ENCODE measurements around the gene TNFRSF8. TPM values are rescaled to one million over a fixed set of nuclear protein-coding genes. Genes with fewer than 3 reads are reported as not detected.
A peak's percentile ranks its signal among the peaks of the same experiment; 100 is the strongest.

Gene TNFRSF8
- total and polyA plus RNA-seq, 2 donors (not counting 1 experiment from before 2014, with no cell fraction given) = 0.36 to 0.57 TPM

DNA sequence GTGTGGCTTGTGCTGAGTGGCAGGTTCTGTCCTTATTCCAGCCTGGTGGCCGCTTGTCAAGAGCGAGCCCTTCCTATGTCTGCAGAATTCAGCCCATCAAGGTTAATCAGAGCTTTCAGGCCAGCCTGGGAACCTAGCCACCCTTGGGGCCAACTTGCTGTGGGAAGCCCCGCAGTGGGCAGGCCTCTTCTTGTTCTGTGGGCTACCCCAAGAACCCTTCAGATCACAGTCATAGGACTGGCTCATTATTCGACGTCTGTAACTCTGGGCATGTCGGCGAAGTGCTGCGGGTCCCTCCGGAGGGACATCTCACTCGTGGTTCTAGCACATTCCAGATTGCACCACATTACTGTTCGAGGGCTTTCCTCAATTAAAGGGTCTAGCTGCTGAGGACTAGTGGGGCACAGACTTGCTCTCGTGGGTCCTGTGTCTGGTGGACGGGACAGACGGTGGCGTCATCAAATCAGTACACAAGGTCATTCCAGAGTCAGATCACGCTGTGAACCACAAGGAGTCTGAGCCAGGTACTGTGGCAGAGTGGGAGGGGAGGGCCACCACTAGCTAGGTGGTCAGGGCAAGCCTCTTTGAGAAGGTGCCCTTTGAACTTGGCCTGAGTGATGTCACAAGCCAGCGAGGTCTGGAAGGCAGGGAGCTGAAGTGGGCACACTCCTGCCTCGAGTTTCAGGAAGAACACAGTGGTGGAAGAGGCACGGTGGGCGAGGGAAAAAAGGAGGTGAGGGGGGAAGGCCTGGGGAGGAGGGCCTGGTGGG is 83.4 kb downstream of the TNFRSF8 start:
- no peaks in the 10 kb centered on the region for H4K20me1 ChIP-seq (ENCODE audit: control insufficient read depth, insufficient read depth, low read length, poor library complexity, severe bottlenecking)
- H3K4me1 Mint-ChIP-seq = peaks cover 87% of the 10 kb centered on the region
- DNase-seq = no peak
- peak overlapping the region; percentile 14 for H3K4me2 ChIP-seq (replicated peaks; ENCODE audit: low read depth, low read length, poor library complexity, severe bottlenecking)
- no peaks in the 10 kb centered on the region for H3K36me3 ChIP-seq (replicated peaks in 1 of 2; ENCODE audit: control extremely low read depth in 1 of 2, control insufficient read depth in 1 of 2, extremely low read depth in 1 of 2, insufficient read depth in 2 of 2, low read length in 1 of 2)
- POLR2A ChIA-PET = interaction anchor here (0.9 to 2.8 kb wide), 4 partner anchors 9 to 15 kb away, joined by 3 to 8 read pairs (median 4); no protein-coding TSS in a partner anchor
- 91% methylated on average over 18 of the region's 20 CpGs for WGBS (ENCODE audit: insufficient coverage)
- H3K27ac Mint-ChIP-seq = peak overlapping the region; percentile 89
- CTCF ChIA-PET = interaction anchor here (1.1 to 15.1 kb wide), 5 partner anchors 9 to 62 kb away, joined by 3 to 169 read pairs (median 16); no protein-coding TSS in a partner anchor
- H3K4me1 ChIP-seq (ENCODE audit: control insufficient read depth in 2 of 2, insufficient read depth in 2 of 2, low read length in 2 of 2) = peaks cover 82 to 96% of the 10 kb centered on the region in 2 donors
- H3K79me2 ChIP-seq (ENCODE audit: control insufficient read depth, insufficient read depth, low read length) = no peaks in the 10 kb centered on the region
- H3K9me3 ChIP-seq (ENCODE audit: control extremely low read depth in 1 of 3, control insufficient read depth in 2 of 3, insufficient read depth in 1 of 3, low read length in 2 of 3) = peaks cover 0 to 26% (median 0%) of the 10 kb centered on the region in 3 donors
- intact Hi-C loops (cut with micrococcal nuclease) = no loop called here
- H3K4me3 ChIP-seq (ENCODE audit: control extremely low read depth in 1 of 5, extremely low read depth in 1 of 5, insufficient read depth in 1 of 5, low read depth in 2 of 5, low read length in 4 of 5) = no peak overlapping the region
- TF ChIP-seq, protein P1, sequence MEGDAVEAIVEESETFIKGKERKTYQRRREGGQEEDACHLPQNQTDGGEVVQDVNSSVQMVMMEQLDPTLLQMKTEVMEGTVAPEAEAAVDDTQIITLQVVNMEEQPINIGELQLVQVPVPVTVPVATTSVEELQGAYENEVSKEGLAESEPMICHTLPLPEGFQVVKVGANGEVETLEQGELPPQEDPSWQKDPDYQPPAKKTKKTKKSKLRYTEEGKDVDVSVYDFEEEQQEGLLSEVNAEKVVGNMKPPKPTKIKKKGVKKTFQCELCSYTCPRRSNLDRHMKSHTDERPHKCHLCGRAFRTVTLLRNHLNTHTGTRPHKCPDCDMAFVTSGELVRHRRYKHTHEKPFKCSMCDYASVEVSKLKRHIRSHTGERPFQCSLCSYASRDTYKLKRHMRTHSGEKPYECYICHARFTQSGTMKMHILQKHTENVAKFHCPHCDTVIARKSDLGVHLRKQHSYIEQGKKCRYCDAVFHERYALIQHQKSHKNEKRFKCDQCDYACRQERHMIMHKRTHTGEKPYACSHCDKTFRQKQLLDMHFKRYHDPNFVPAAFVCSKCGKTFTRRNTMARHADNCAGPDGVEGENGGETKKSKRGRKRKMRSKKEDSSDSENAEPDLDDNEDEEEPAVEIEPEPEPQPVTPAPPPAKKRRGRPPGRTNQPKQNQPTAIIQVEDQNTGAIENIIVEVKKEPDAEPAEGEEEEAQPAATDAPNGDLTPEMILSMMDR (IDR thresholded peaks at IDR 0.05) = no peak
- no peak for TF ChIP-seq EZH2 (IDR thresholded peaks at IDR 0.05; ENCODE audit: borderline replicate concordance, insufficient read depth, low read depth, low read length, poor library complexity, severe bottlenecking)
- H3K9ac ChIP-seq (ENCODE audit: low read length) = no peak overlapping the region
- peak overlapping the region; percentile 8 for H2AFZ ChIP-seq (ENCODE audit: insufficient read depth, low read depth, low read length, poor library complexity, severe bottlenecking)
- H3K9me3 Mint-ChIP-seq (ENCODE audit: insufficient read depth) = no peaks in the 10 kb centered on the region
- peak overlapping the region in 1 of 2 donors; percentile 45 for H3K27ac ChIP-seq (ENCODE audit: low read length in 2 of 2)
- no peaks in the 10 kb centered on the region for H3K27me3 ChIP-seq (replicated peaks in 1 of 4; ENCODE audit: control extremely low read depth in 1 of 4, control insufficient read depth in 3 of 4, insufficient read depth in 4 of 4, low read length in 3 of 4)
- H3K27me3 Mint-ChIP-seq = no peaks in the 10 kb centered on the region
- H3K4me3 Mint-ChIP-seq = peak overlapping the region; percentile 2
- no peak for ATAC-seq (ENCODE audit: low read depth)

DNA sequence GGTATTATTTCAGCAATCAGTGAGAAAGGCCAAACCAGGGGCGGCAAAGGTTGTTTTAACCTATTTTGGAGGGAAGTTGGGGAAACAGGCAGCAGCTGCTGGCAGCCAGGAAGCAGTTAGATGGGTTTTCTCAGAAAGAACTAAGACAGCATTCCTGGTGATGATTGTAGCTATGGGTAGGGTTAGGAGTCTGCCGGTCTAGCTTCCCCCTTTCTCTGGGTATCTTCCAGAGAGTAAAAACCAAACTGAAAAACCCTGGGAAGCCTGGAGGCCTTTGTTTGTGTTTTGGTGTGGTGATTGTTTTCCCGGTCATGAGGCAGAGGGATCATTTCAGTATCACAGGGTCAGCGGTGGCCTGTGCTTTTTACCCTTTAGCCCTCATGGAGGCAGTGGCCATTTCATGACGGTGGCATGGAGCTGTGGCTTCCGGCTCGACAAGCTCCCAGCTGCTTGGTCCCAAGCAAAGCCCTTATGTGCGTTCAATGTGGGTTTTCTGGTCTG is 84.1 kb downstream of the TNFRSF8 start:
- Mint-ChIP-seq H3K27me3 (no peaks in the 10 kb centered on the region), H3K27ac (peak overlapping the region; percentile 89), H3K9me3 (ENCODE audit: insufficient read depth) (no peaks in the 10 kb centered on the region), H3K4me1 (peaks cover 90% of the 10 kb centered on the region), H3K4me3 (peak overlapping the region; percentile 26)
- H2AFZ ChIP-seq (ENCODE audit: insufficient read depth, low read depth, low read length, poor library complexity, severe bottlenecking) = peak overlapping the region; percentile 8
- intact Hi-C loops (cut with micrococcal nuclease) = no loop called here
- no peaks in the 10 kb centered on the region for H3K79me2 ChIP-seq (ENCODE audit: control insufficient read depth, insufficient read depth, low read length)
- peaks cover 0 to 26% (median 0%) of the 10 kb centered on the region in 3 donors for H3K9me3 ChIP-seq (ENCODE audit: control extremely low read depth in 1 of 3, control insufficient read depth in 2 of 3, insufficient read depth in 1 of 3, low read length in 2 of 3)
- no peak for TF ChIP-seq EZH2 (IDR thresholded peaks at IDR 0.05; ENCODE audit: borderline replicate concordance, insufficient read depth, low read depth, low read length, poor library complexity, severe bottlenecking)
- TF ChIP-seq, protein P1 (IDR thresholded peaks at IDR 0.05) = no peak
- H3K27me3 ChIP-seq (replicated peaks in 1 of 4; ENCODE audit: control extremely low read depth in 1 of 4, control insufficient read depth in 3 of 4, insufficient read depth in 4 of 4, low read length in 3 of 4) = no peaks in the 10 kb centered on the region
- H3K27ac ChIP-seq (ENCODE audit: low read length in 2 of 2) = peak overlapping the region in 1 of 2 donors; percentile 45
- ChIA-PET CTCF (interaction anchor here (0.7 to 15.1 kb wide), 5 partner anchors 10 to 62 kb away, joined by 4 to 169 read pairs (median 16); no protein-coding TSS in a partner anchor), POLR2A (interaction anchor here (0.9 to 2.8 kb wide), 4 partner anchors 9 to 15 kb away, joined by 3 to 8 read pairs (median 4); no protein-coding TSS in a partner anchor)
- no peaks in the 10 kb centered on the region for H3K36me3 ChIP-seq (replicated peaks in 1 of 2; ENCODE audit: control extremely low read depth in 1 of 2, control insufficient read depth in 1 of 2, extremely low read depth in 1 of 2, insufficient read depth in 2 of 2, low read length in 1 of 2)
- ATAC-seq (ENCODE audit: low read depth) (no peak), DNase-seq (no peak)
- H3K4me3 ChIP-seq (ENCODE audit: control extremely low read depth in 1 of 5, extremely low read depth in 1 of 5, insufficient read depth in 1 of 5, low read depth in 2 of 5, low read length in 4 of 5) = no peak overlapping the region
- peaks cover 89 to 100% of the 10 kb centered on the region in 2 donors for H3K4me1 ChIP-seq (ENCODE audit: control insufficient read depth in 2 of 2, insufficient read depth in 2 of 2, low read length in 2 of 2)
- no peak overlapping the region for H3K9ac ChIP-seq (ENCODE audit: low read length)
- H4K20me1 ChIP-seq (ENCODE audit: control insufficient read depth, insufficient read depth, low read length, poor library complexity, severe bottlenecking) = no peaks in the 10 kb centered on the region
- peak overlapping the region; percentile 14 for H3K4me2 ChIP-seq (replicated peaks; ENCODE audit: low read depth, low read length, poor library complexity, severe bottlenecking)
- 81% methylated on average over 7 of the region's 8 CpGs for WGBS (ENCODE audit: insufficient coverage)
